ENCODE results near the gene APOA5. TPM values are rescaled to one million over a fixed set of nuclear protein-coding genes. Genes with fewer than 3 reads are reported as not detected.

APOA5 gene
- total and polyA plus RNA-seq, 5 experiments from 2014 or later: not detected

GRCh38 chr11:116833491-116833815 lies 41.8 kb upstream of the APOA5 start:
- H3K4me3 Mint-ChIP-seq: no peak overlapping the region
- H3K36me3 Mint-ChIP-seq: no peaks in the 10 kb centered on the region
- H3K9me3 Mint-ChIP-seq: no peaks in the 10 kb centered on the region
- ATAC-seq (no peak), DNase-seq (no peak)
- H3K4me1 Mint-ChIP-seq: peaks cover 5 to 18% (median 14%) of the 10 kb centered on the region in 4 donors
- H3K27me3 Mint-ChIP-seq: no peaks in the 10 kb centered on the region
- POLR2A ChIA-PET: interaction anchor here (1.0 to 5.7 kb wide), 2 partner anchors 20 to 262 kb away, joined by 4 to 60 read pairs; no protein-coding TSS in a partner anchor
- peak overlapping the region in 1 of 10 donors; percentile 4 for H3K27ac Mint-ChIP-seq

- no peaks in the 10 kb centered on the region for H3K9me3 Mint-ChIP-seq
- no peaks in the 10 kb centered on the region for H3K27me3 Mint-ChIP-seq
- no peaks in the 10 kb centered on the region for H3K36me3 Mint-ChIP-seq
- H3K27ac Mint-ChIP-seq: peak overlapping the region in 1 of 10 donors; percentile 90
- no peak for DNase-seq
- POLR2A ChIA-PET: interaction anchor here (5.7 kb wide), 1 partner anchor 21 kb away, joined by 60 read pairs; no protein-coding TSS in a partner anchor
- H3K4me1 Mint-ChIP-seq: peaks cover 5 to 18% (median 14%) of the 10 kb centered on the region in 4 donors
- ATAC-seq: no peak
- H3K4me3 Mint-ChIP-seq: no peak overlapping the region
Measured at GRCh38 chr11:116832350-116833290, 40.9 kb upstream of the APOA5 start.

GRCh38 chr11:116831790-116832349 lies 40.2 kb upstream of the APOA5 start:
- Mint-ChIP-seq H3K27ac (peak overlapping the region in 2 of 10 donors; percentile 35 to 85), H3K27me3 (no peaks in the 10 kb centered on the region), H3K9me3 (no peaks in the 10 kb centered on the region), H3K4me3 (no peak overlapping the region), H3K4me1 (peaks cover 5 to 18% (median 14%) of the 10 kb centered on the region in 4 donors), H3K36me3 (no peaks in the 10 kb centered on the region)
- POLR2A ChIA-PET: interaction anchor here (0.6 kb wide), 1 partner anchor 43 kb away, joined by 3 read pairs; no protein-coding TSS in a partner anchor
- ATAC-seq (no peak), DNase-seq (no peak)

- no peak for DNase-seq
- H3K27me3 Mint-ChIP-seq: no peaks in the 10 kb centered on the region
- H3K36me3 Mint-ChIP-seq: no peaks in the 10 kb centered on the region
- no peak overlapping the region for H3K4me3 Mint-ChIP-seq
- POLR2A ChIA-PET: no interaction called here
- peaks cover 3 to 11% (median 7%) of the 10 kb centered on the region in 4 donors for H3K4me1 Mint-ChIP-seq
- H3K27ac Mint-ChIP-seq: no peak overlapping the region
- no peak for ATAC-seq
- H3K9me3 Mint-ChIP-seq: no peaks in the 10 kb centered on the region
Measured at GRCh38 chr11:116830184-116830912, 38.7 kb upstream of the APOA5 start.

- no peak for DNase-seq
- Mint-ChIP-seq H3K36me3 (no peaks in the 10 kb centered on the region), H3K27me3 (no peaks in the 10 kb centered on the region), H3K27ac (no peak within 1 kb of the TSS), H3K4me3 (no peak within 1 kb of the TSS), H3K4me1 (peaks cover under 1 to 4% (median under 1%) of the 10 kb centered on the region in 4 donors), H3K9me3 (no peaks in the 10 kb centered on the region)
- no peak for ATAC-seq
- POLR2A ChIA-PET: no interaction called here
Measured at GRCh38 chr11:116829525-116830183, 38.0 kb upstream of the APOA5 start, which contains the start of gene APOC3. Gene APOC3 (plus strand): TSS chr11:116829907. CDS start chr11:116830583, 676 bp downstream.

- POLR2A ChIA-PET: no interaction called here
- DNase-seq (no peak), ATAC-seq (no peak)
- Mint-ChIP-seq H3K4me1 (no peaks in the 10 kb centered on the region), H3K36me3 (no peaks in the 10 kb centered on the region), H3K27ac (peak overlapping the region in 1 of 10 donors; percentile 33), H3K9me3 (no peaks in the 10 kb centered on the region), H3K27me3 (no peaks in the 10 kb centered on the region), H3K4me3 (no peak overlapping the region)
Measured at GRCh38 chr11:116828632-116829524, 37.2 kb upstream of the APOA5 start.

- no peaks in the 10 kb centered on the region for H3K36me3 Mint-ChIP-seq
- H3K4me3 Mint-ChIP-seq: no peak overlapping the region
- H3K4me1 Mint-ChIP-seq: no peaks in the 10 kb centered on the region
- POLR2A ChIA-PET: interaction anchor here (0.5 kb wide), 1 partner anchor 312 kb away, joined by 3 read pairs; no protein-coding TSS in a partner anchor
- no peak for DNase-seq
- no peak overlapping the region for H3K27ac Mint-ChIP-seq
- H3K9me3 Mint-ChIP-seq: no peaks in the 10 kb centered on the region
- no peak for ATAC-seq
- H3K27me3 Mint-ChIP-seq: no peaks in the 10 kb centered on the region
Measured at GRCh38 chr11:116827461-116827860, 35.8 kb upstream of the APOA5 start.

- H3K4me3 Mint-ChIP-seq: no peak overlapping the region
- H3K9me3 Mint-ChIP-seq: no peaks in the 10 kb centered on the region
- no peak for DNase-seq
- H3K27me3 Mint-ChIP-seq: no peaks in the 10 kb centered on the region
- H3K27ac Mint-ChIP-seq: no peak overlapping the region
- no peaks in the 10 kb centered on the region for H3K4me1 Mint-ChIP-seq
- H3K36me3 Mint-ChIP-seq: no peaks in the 10 kb centered on the region
- POLR2A ChIA-PET: interaction anchor here (0.5 kb wide), 1 partner anchor 312 kb away, joined by 3 read pairs; no protein-coding TSS in a partner anchor
- no peak for ATAC-seq
Measured at GRCh38 chr11:116826751-116827431, 35.2 kb upstream of the APOA5 start.

GRCh38 chr11:116825854-116826750 lies 34.4 kb upstream of the APOA5 start:
- POLR2A ChIA-PET: no interaction called here
- no peak overlapping the region for H3K27ac Mint-ChIP-seq
- ATAC-seq (no peak), DNase-seq (no peak)
- H3K36me3 Mint-ChIP-seq: no peaks in the 10 kb centered on the region
- H3K4me3 Mint-ChIP-seq: no peak overlapping the region
- H3K4me1 Mint-ChIP-seq: no peaks in the 10 kb centered on the region
- H3K27me3 Mint-ChIP-seq: no peaks in the 10 kb centered on the region
- H3K9me3 Mint-ChIP-seq: no peaks in the 10 kb centered on the region

- Mint-ChIP-seq H3K36me3 (no peaks in the 10 kb centered on the region), H3K4me1 (no peaks in the 10 kb centered on the region), H3K9me3 (no peaks in the 10 kb centered on the region), H3K4me3 (no peak overlapping the region), H3K27ac (no peak overlapping the region), H3K27me3 (no peaks in the 10 kb centered on the region)
- DNase-seq: no peak
- ATAC-seq: no peak
- POLR2A ChIA-PET: no interaction called here
Measured at GRCh38 chr11:116825434-116825833, 33.8 kb upstream of the APOA5 start.

Data from naive thymus-derived CD8-positive, alpha-beta T cell (primary cell).